ENCODE data around the gene SLC6A12.
"Not testable (repeated sequence)": the region's sequence is repeated elsewhere in the genome, so short reads cannot be mapped to it uniquely, and the experiment has no call there.

The SLC6A12 gene

DNA sequence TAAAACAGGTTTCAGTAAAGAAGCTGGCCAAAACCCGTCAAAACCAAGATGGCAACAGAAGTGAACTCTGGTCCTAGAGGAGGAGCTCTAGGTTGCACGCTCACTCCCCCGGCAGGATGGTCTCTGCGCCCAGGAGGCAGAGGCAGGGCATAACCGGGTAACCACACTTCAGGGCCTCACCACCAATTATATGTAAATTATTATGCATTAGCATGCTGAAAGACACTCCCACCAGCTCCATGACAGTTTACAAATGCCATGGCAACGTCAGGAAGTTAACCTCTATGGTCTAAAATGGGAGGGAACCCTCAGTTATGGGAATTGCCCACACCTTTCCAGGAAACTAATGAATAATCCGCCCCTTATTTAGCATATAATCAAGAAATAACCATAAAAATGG lies 20.1 kb upstream of the SLC6A12 start:
- DNase-seq, result no peak

DNA sequence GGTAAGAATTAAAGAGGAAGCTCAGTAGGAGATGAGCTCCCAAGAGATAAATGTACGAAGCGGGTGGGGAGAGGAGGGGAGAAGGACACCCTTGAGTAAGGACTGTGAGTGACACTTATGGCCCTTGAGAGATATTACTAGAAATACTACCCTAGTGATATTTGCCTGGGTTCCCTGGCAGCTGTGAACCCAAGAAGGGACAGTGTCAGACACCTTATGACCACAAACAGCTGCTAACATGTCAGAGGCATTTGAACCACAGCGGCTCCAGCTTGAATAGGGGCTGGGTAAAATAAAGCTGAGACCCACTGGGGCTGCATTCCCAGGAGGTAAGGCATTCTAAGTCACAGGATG lies 19.6 kb upstream of the SLC6A12 start:
- no peak for DNase-seq

DNA sequence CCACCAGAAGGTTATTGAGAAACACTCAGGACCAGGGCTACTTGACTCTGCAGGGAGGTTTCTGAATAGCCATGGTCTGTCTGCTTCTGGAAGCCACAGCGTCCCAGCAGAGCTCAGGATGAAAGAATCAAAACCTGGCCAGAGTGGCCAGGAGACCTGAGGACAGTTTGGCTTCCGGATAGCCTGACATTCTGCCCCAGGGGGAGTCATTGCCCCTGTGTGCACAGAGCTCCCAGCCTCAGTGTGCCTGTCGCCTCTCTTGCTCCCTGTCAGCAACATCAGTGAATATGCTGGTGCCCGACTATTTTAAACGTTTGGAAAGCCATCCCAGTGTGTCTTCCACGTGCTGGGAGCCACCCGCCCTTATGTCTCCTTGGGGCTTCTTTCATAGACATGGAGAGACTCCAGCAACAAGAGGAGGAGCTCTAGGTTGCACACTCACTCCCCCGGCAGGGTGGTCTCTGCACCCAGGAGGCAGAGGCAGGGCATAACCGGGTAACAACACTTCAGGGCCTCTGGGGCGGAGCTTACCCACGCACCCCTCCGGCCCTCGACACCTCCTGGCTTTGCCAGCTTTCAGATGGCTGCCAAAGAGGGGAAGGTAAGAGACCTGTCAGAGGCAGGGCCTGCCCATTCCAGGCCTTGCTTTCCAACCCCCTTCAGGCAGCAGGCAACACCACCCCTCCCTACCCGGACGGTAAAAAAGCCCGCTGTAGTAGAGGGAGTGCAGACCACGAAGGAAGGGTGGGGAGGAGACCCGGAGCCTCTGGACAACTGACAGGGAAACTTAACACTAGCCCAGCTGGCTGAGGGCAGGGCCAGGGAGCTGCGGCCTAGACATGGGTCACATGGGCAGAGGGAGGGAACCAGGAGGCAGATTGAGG lies 19.0 kb upstream of the SLC6A12 start:
- no peak for DNase-seq

DNA sequence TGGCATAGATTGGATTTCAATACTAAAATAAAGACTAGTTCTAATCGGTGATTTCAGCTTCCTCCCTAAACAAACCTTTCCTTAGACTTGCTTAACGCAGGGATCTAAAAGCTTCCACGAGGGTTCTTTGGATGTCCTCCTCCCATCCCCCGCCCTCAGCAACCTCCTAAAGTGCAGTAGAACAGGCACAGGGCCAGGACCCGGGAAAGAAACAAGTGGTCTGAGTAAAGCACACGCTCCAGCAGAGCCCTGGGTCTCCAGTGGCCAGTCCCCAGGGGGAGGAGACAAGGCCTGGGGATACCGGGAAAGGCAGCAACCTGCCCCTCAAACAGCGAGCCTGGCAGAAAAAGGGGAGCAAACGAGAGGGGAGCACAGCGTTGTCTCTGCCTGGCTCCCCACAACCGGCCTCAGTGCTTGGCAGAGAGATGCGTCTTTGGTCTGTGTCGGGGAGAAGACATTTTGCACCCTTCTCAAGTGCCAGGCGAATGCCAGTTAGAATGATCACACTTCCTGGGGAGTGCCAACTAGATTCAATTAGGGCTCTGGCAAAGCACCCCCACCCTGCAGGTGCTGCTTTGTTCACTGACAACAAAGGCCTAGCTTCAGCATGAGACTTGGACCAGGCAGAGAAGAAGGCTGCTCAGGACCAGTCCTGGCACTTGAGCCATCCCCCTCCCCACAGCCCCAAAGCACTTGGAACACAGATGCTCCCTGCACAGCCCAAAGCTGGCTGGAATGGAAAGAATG lies 17.1 kb upstream of the SLC6A12 start:
- no peak for DNase-seq

DNA sequence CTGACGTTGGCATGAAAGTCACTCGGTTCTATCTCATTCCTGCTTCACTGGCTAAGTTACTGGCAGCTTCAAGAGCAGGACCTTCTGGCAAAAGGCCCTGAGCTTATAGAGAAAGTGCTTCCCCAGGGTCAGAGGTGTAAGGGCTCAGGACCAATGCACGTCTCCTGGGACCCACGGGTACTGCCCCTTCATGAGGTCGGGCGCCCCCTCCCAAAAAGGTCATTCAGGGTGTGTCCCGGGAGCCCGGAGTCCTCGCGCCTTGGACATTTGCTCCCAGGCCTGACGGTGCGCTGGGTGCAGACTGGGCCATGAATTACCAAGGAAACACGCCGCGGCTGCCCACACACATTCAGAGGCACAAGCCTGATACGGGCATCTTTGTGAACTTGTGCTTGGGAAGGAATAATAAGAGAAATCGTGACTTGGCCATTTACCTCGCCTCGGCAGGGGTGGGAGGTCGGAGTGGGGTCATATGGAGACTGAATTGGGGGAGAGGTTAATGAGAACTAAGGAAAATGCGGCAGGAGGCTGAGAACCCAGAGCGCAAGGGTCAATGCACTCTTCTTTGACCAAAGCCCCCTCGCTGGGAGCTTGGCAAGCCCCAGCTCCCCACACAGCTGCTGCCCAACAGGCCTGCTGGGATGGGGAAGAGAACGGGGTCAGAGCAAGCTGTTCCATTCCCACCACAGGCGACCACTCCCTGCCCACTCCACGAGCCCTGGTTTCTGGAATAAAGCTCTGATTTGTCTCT lies 15.7 kb upstream of the SLC6A12 start:
- no peak for DNase-seq

DNA sequence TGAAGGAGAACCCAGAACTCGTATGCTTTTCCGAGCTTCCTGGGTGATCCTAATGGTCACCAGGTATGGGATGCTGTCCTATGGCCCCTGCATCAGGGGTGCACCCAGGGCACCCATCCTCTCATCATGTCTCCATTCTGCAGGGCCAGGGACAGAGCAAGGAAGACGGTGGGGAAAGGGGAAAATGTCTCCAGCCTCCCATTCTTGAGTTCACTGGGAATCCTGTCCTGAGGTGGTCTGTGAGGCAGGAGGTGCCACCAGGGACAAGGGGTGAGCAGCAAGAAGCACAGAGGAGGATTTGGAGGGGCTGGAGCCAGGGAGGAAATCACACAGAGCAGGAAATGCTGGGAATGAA lies 14.9 kb upstream of the SLC6A12 start:
- no peak for DNase-seq

DNA sequence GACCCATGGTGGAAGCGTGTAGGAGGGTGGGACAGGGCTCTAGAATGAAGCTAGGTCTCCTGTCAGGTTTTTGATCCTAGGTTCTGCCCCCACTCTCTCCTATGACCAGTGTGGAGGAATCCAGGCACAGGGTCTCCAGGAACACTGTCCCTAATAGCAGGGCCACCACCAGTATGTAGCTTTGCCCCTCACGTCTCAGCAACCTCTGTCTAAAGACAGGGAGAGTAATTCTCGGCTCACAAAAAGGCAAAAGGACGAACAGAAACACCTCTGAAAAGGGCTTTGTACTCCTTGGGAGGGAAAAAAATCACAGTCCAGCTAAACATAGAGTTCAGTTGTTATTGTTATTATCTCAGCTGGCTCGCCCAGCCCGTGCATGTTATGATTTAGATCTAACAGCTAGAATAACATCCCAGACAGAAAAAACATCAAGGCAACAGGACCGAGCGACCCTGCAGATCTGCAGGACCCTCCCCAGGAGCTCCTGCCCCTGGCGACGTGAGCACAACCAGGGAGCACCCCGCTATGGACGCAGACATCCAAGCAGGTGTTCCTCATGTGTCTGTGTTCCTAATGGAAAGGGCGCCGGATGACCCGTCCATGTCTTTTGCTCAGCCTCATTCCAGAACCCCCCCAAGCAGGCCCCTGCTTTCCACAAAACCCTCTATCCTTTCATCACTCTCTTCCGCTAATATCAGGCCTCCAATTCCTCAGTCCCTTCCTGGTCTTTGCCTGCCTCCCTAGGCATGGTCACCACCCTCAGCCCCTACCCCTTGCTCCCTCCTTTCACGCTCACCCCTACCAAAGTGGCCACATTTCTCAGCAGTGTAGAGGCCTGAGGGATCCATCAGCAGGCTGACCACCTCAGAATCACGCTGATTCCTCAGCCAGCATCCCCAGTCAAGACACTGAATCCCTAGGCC lies 14.2 kb upstream of the SLC6A12 start:
- DNase-seq, result no peak

DNA sequence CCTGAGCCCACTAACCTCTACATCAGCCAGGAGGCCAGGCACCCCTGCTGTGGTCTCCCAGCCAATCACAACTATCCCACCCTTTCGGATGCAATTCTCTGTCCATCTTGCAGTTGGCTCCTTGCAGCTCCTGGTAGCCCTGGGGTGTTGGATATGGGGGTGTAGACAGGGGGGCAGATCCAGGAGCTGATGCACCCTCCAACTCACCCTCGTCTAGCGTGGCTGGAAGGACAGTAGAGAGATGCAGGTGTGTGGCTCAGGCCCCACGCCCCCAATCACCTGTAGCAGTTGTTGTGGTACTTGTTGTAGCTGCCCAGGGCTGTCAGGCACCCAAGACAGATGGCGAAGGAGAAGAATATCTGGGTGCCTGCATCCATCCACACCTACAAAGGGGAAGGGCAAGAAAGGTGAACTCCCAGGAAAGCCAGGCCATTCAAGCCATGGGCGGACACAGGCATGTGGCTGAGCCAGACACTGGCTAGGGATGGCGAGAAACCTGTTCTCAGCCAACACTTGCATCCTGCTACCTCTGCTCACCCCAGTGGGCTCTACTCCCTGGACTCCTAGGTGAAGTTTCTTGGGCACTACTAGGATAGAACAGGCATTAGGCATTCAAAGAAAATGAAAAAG lies 13.4 kb upstream of the SLC6A12 start:
- DNase-seq, result no peak

DNA sequence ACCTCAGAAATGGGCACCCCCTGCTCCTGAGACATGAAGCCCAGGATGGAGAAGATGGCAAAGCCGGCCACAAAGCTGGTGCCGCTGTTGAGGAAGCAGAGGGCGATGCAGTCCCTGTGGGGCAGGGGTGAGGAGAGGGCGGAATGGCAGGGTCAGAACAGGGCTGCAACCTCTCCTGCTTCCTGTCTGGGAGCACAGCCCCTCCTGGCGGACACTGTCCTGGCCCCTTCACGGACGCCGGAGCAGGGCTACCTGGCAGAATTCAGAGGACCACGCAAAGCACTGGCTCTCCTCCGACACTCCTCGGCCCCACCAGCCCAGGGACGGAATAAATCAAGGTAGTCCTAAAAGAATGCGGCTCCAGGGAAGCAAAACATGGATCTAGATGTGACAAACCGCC lies 12.4 kb upstream of the SLC6A12 start:
- no peak for DNase-seq

DNA sequence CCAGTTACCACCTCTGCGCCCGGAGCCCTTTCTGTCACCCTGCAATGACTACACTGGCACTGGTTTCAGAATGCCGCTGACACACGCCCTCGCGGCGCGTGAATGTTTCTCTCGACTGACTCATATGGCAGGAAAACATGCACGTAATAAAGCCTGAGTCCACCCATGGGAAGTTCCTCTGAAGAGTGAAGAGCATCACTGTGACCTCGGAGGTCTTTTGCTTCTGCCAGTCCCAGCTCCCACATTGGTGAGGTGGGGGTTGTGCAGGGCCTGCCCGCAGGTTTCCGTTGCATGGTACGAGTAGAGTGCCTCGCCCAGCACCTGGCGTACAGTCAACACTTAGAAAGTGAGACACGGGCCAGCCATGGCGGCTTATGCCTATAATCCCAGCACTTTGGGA lies 11.1 kb upstream of the SLC6A12 start:
- no peak for DNase-seq

DNA sequence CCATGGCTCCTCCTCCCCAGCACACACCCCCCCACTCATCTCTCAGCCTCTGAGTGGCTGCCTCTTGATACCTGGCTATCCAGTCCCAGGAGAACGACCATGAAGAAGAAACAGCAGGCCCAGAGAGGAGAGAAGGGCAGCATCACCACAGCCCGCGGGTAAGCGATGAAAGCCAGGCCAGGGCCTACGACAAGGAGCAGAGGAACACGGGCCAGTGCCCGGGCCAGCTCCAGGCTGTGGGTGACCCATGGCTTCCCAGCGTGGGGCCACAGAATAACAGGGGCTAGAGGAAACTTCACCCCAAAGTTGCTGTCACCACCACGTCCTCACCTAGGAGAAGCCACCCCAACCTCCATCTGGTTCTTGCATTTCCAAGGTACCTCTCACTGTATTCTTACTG lies 10.4 kb upstream of the SLC6A12 start:
- DNase-seq, result no peak

DNA sequence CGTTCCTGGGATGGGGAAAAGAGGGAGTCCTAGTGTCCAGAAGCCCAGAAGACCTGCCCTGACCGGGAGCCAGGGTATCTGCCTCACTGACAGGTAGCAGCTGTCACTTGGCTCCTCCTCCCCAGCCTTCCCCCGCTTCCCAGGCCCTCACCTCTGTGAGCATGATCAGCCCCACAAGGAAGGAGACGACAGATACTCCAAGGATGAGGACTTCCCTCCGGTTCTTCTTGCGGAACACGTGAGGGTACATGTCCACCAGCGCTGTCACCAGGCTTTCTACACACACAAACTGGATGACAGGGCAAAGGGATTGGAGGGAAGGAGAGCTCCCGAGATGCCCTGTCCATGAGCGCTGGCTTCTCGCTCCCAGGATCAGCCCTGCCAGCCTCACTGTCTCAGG lies 9.9 kb upstream of the SLC6A12 start:
- DNase-seq, result no peak

DNA sequence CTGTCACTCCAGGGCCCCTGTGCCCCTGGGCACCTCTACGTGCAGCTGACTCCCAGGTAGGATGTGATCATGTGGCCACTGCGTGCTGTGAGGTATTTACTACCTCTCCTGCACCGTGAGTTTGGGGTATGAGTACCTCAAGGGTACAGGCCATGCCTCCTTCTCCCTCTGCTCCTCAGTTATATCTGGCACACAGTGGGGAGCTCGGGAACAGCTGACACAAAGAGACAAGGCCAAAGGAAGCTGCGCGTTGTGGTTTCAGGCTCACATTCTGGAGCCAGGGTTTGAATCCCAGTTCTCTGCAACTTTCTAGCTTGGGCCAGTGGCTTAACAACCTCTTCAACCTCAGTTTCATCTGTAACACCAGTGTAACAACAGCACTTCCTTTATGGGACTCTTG lies 7.8 kb upstream of the SLC6A12 start:
- no peak for DNase-seq

DNA sequence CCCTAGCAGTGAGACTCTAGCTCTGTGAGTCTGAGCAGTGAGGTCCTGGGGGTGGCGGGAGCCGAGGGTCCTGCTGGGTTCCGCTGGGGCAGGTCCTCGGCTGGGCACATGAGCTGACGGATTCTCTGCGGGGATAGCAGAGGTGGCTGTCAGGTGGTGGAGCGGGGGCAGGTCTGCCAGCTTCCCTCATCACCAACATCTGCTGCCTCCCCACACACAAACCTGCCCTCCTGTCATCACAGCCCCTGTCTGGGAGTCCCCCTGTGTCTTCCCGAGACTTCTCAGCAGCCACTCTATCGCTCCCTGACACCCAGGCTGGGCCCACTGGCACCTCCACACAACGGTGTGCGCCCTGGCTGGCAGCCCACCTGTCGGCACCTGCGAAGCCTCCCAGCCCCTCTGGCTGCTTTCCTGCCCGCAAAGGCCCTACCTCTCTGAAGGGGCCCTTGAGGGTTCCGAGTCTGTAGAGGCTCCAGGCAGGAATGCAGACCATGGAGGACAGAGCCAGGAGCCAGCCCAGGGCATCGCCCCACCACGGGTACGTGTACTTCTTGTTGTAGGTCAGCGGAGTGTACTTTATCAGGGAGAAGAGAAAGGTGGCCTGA lies 7.1 kb upstream of the SLC6A12 start:
- no peak for DNase-seq

DNA sequence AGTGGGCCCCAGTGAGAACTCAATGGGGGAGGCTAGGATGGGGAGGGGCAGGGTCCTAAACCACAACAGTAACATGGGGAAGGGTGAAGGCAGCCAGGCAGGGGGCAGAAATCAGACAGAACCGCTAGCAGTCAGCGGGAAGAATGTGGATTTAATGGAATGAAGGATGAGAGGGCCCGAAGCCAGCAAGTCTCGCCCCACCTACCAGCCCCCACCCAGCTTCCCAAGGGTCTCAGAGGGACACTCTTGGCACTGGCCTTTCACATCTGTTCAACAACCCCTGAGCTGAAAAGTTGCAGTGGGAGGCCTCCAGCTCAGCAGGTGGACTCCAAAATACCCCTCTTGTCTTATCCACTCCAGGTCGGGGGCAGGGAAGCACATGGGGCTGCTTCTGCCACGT lies 6.5 kb upstream of the SLC6A12 start:
- no peak for DNase-seq

DNA sequence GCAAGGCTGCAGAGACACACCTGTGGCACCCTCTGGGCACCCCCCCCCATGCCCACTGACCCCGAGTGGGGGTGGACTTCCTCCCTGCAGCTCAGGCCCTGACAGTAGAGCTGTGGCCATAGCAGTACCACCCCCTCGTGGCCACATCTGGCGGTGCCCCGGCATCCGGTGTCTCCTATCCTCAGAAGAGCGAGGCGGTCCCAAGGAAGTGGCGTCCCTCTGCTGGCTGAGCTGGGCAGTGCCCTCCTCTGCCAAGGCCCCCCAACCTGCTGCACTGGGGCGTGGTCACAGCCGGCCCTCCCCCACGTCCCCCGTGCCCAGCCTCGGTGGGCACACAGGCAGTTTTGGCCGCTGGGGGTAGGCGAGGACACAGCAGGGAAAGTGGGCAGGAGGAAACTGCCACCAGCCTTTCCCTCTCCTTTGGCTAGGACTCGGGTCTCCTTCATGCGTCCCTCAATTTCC lies 6.0 kb upstream of the SLC6A12 start:
- DNase-seq, result peak in 3 of 5 experiments; percentile 16 to 78 (median 35)

DNA sequence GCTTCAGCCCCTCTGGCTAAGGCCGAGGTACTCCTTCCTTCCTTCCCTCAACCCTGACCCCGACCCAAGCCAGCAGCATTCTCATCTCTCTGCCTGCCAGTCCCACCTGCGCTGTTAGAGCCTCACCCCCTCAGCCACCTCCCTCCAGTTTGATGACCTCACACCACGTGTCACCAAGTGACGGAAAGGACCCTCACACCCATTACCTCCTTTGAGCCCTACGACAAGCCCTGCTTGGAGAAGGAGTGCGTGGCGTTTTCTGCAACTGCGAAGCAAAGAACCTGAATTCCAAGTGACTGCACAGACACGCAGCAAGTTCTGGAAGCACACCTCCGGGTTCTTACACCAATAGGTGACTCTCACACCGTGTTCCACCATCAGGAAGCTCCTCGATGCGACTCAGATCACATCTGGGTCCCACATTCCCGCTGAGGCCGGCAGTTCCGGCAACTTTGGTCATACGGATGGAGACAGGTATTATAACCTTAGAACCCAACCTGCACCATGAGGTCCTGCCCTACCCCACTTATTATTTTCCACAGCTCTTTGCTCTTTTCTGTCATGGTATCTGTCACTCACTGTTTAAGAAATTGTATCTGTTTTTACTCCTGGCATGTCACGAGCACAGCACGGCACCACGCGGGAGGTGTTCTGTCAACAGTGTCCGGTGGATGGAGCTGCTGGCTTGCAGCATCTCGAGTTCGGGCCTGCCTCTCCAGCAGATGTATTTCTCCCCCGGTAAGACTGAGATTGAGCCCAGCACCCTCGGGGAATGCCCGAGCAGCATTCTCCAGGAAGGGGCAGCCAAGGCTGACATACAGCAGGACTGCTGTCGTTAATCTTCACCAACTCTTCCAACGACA lies 5.0 kb upstream of the SLC6A12 start:
- no peak for DNase-seq

DNA sequence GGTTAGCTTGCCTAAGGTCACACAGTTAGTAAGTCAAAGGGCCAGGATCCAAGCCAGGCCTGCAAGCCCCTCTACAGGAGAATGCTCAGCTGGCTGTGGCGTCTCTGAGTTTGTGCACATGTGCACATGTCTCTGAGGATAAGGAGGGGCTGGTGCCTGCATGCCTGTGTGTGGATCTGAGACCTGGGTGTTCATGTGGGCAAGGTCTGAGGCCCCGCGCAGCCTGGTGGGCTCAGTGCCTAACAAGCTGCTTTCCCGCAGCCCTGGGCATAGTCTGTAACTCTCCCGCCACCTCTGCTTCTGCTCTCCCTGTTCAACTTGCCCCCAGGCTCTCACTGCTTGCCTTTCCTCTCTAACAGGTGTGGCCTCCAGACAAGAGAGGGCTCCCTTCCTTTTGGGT lies 4.3 kb upstream of the SLC6A12 start:
- DNase-seq, result no peak

DNA sequence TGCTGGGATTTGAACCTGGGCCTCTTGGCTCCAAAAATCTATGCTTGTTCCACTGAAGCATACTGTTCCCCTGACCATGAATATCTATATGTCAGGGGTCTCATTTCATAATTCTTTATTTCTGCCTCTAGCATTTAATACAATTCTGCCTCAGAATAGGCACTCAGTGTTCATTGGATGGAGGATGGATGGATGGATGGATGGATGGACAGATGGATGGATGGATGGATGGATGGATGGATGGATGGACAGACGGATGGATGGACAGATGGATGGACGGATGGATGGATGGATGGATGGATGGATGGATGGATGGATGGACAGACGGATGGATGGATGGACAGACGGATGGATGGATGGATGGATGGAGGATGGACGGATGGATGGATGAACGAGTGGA lies 3.1 kb upstream of the SLC6A12 start:
- not testable (repeated sequence) for DNase-seq

DNA sequence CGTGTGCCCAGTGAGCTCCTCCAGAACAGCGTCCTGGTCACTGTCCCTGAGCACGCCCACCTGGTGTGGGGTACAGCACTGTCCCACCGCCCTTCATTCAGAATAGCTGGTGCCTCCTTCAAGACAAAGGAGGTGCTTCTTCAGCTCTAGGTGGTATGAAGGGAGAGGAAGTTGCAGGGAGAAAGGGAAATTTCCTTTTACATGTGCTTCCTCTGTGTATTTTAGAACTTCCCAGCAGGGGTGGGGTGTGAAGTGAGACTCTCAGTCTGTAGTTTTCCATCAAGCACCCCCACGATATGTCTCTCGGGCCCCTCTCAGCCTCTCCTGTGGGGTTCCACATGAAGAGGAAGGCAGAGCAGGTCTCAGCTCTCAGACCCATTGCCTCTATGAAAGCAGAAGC lies 1.2 kb upstream of the SLC6A12 start:
- no peak for DNase-seq

DNA sequence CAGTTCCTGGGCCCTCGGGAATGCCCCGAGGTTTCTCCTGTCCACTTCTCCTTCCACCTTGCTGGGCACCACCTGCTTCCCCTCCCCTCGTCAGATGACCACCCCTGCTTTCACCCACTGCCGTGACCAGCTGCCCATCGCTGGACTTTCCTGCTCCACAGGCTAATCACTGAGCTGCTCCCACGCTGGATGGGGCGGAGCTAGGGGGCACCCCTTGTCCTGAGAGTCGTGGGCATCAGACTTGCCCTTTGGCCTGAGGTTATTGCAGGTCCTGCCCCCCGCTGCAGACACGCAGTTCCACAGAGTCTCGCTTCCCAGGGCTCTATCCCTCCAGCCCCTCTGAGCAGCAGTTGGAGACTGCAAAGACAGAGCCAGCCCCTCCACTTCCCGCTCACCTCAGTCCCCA lies 427 bp downstream of the SLC6A12 start:
- no peak for DNase-seq
